ENCODE results near the gene CDC20B. TPM values are rescaled to one million over a fixed set of nuclear protein-coding genes. Genes with fewer than 3 reads are reported as not detected.

The CDC20B gene
- total RNA-seq, 2 experiments from 2014 or later: not detected

DNA sequence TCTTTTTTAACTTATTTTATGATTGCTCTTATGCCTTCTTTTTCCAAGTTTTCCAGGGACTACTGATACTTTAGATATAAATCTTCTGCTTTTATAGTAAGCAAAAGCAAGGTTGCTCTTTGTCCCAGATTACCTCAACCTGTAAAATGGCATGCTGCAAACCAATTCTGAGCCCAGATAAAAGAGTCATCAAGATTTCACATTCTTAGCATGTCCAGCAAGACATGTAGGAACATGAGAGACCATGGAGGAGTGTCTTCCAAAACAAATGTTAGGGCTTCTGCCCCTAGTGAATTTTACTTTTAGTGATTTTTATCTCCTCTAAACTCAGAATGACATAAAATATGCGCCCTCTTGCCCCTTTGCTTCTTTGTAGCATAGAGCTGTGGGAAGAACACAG lies 7.0 kb upstream of the CDC20B start:
- ChIA-PET CTCF (no interaction called here), POLR2A (no interaction called here)
- H3K9me3 Mint-ChIP-seq: no peaks in the 10 kb centered on the region
- intact Hi-C loops (cut with micrococcal nuclease): no loop called here
- no peak overlapping the region for H3K27ac Mint-ChIP-seq
- H3K36me3 Mint-ChIP-seq: no peaks in the 10 kb centered on the region
- H3K4me3 Mint-ChIP-seq: no peak overlapping the region
- H3K4me1 Mint-ChIP-seq (ENCODE audit: low read depth): peaks cover 18% of the 10 kb centered on the region
- peaks cover 58% of the 10 kb centered on the region for H3K27me3 Mint-ChIP-seq
- DNase-seq: no peak

DNA sequence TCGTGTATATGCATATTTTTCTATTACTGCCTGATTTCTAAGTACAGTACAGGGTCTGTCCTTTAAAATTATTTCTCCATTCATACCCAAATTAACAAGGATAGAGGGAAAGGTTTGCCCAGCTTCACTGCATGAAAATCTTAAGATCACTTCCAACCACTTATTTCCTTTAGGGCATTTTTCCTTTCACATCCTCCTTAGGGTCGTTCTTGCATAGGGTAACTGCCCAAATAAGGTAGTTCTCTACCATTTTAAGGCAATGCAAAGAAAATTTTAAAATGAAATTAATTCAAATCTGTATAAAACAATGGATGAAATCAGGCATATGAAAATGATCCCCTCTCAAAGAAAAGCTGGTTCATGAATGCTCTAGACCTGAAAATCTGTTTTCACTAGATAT lies 4.1 kb upstream of the CDC20B start:
- H3K4me3 Mint-ChIP-seq: no peak overlapping the region
- no peaks in the 10 kb centered on the region for H3K36me3 Mint-ChIP-seq
- intact Hi-C loops (cut with micrococcal nuclease): loop anchor here (10.0 kb wide), 1 partner anchor 748 kb away; no protein-coding TSS in a partner anchor
- peaks cover 71% of the 10 kb centered on the region for H3K27me3 Mint-ChIP-seq
- CTCF ChIA-PET: interaction anchor here (0.9 to 1.8 kb wide), 4 partner anchors 12 to 271 kb away, joined by 3 to 4 read pairs (median 4); no protein-coding TSS in a partner anchor
- POLR2A ChIA-PET: interaction anchor here (1.0 kb wide), 1 partner anchor 14 kb away, joined by 3 read pairs; no protein-coding TSS in a partner anchor
- H3K4me1 Mint-ChIP-seq (ENCODE audit: low read depth): peaks cover 37% of the 10 kb centered on the region
- no peak overlapping the region for H3K27ac Mint-ChIP-seq
- no peak for DNase-seq
- H3K9me3 Mint-ChIP-seq: no peaks in the 10 kb centered on the region

DNA sequence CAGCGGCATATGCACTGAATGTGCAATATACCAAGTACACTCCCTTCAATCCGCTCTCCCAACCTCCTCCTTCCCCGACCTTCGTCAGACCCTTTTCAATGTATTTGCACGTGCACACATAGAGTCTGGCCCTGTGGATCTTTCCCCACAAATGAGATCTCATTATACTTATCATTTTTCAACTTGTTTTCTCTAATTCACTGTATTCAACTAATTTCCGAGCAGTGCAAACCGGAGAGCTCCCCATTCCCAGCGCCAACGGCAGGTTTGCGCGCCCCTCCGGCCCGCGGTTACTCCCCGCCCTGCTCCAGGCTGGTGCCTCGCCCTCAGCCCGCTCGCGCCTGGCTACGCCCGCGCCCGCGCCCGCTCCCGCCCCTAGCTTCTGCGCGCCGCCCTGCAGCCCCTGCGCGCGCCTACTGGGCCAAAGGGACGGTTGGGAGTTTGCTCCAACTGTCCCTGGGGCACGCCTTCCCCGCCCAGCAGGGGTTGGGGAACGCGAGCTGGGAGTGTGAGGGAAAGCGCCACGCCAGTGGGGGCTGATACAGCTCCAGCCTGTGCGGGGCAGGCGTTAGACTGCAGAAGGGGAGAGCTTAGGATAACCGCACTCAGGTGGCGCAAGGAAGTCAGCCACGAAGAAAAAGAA lies 3.3 kb upstream of the CDC20B start:
- DNase-seq: peak; percentile 46
- Mint-ChIP-seq H3K9me3 (no peaks in the 10 kb centered on the region), H3K4me3 (peak overlapping the region; percentile 50), H3K27ac (no peak overlapping the region), H3K36me3 (no peaks in the 10 kb centered on the region), H3K27me3 (peaks cover 66% of the 10 kb centered on the region), H3K4me1 (ENCODE audit: low read depth) (peaks cover 38% of the 10 kb centered on the region)
- intact Hi-C loops (cut with micrococcal nuclease): loop anchor here (10.0 kb wide), 1 partner anchor 749 kb away; no protein-coding TSS in a partner anchor
- ChIA-PET CTCF (interaction anchor here (0.8 to 2.0 kb wide), 5 partner anchors 9 to 516 kb away, joined by 3 to 4 read pairs (median 3); no protein-coding TSS in a partner anchor), POLR2A (interaction anchor here (1.0 kb wide), 1 partner anchor 15 kb away, joined by 3 read pairs; no protein-coding TSS in a partner anchor)

DNA sequence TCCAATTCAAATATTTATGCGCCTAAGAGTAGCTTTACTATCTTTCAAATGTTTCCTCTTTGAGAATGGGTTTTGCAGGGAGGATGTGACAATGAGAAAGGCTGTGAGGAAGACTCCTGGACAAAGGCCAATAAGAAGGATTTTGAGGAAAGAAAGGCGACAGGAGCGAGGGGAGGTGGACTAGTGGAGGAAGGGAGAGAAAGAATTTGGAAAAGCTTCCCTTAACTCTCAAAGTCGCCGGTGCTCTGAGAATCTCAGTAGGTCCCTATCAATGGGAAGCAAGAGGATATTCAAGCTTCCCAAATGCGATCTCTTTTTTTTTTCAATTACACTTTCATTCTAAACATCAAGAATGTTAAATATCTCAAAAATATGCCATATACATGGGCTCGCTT lies 2.8 kb upstream of the CDC20B start:
- intact Hi-C loops (cut with micrococcal nuclease): loop anchor here (10.0 kb wide), 1 partner anchor 749 kb away; no protein-coding TSS in a partner anchor

DNA sequence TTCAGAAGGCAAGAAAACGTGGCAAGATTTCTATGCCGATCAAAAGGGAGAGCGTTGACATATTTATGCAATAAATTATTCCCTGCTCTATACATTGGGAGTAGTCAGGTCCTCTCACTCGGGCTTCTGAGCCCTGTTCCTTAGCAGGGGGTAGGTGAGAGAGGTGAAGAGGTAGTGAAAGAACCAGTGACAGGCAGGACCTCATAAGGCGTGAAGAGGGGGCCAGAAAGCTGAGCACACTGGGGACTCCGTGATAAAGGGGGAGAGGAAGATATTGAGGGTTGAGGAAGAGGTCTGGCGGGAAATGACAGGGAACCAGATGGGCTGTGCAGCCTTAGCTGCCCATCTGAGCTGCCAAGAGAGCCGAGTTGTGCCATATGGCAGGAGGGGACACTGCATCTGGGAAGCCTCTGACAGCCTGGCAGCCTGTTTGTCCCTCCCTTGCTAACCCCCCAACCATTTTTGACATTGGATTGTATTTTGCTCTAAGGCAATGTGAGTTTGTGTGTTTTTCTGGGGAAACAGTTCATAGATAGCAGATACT lies 782 bp upstream of the CDC20B start:
- H3K27ac Mint-ChIP-seq: no peak overlapping the region
- CTCF ChIA-PET: interaction anchor here (1.0 to 3.2 kb wide), 2 partner anchors 58 to 134 kb away, joined by 3 to 22 read pairs; partner anchors contain the start of genes CCNO, DHX29 and MTREX

More for the DNA sequence above, 2.8 kb upstream of the CDC20B start:
- POLR2A ChIA-PET: no interaction called here
- no peak overlapping the region for H3K27ac Mint-ChIP-seq
- peaks cover 38% of the 10 kb centered on the region for H3K4me1 Mint-ChIP-seq (ENCODE audit: low read depth)
- no peaks in the 10 kb centered on the region for H3K36me3 Mint-ChIP-seq
- H3K9me3 Mint-ChIP-seq: no peaks in the 10 kb centered on the region
- peaks cover 63% of the 10 kb centered on the region for H3K27me3 Mint-ChIP-seq
- CTCF ChIA-PET: interaction anchor here (0.8 to 2.0 kb wide), 4 partner anchors 10 to 516 kb away, joined by 3 to 4 read pairs (median 3); no protein-coding TSS in a partner anchor
- peak overlapping the region; percentile 50 for H3K4me3 Mint-ChIP-seq
- DNase-seq: no peak

DNA sequence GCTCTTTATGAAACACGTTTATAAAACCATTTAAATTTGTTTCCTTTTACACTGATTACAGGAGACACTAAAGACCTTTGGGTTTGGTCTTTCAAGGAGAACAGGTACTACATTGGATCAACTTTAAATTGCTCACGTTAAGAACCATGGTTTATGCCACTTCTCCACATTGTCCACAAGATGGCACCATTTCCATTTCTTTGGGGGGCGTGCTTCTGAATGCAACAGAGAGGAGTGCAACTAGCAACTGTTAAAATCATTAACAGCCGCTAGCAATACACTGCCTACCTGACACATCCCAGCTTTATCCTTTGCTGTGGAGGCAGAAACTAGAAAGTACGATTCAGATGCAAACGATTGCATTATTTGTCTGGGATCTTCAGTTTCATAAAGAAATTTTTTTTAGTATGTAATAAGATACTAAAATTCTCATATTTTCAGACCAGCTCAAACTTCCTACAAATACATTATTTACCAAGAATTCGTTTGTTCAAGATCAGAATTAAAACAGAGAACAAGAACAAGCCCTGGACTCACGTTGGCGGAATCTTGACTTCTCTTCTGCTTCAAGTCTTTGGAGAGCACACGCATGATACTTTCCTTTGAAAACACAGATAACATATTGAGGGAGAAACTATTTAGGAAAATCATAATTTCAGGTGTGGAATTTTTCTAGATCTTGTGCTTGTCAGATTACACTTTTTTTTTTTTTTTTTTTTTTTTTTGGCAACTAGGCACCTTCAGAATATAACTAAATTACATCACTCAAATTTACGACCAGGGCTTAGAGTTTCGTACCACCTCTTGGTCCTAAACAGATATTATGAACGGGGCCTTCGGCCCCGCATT lies 702 bp downstream of the CDC20B start:
- peak overlapping the region; percentile 80 for H3K4me3 Mint-ChIP-seq
- POLR2A ChIA-PET: interaction anchor here (1.2 kb wide), 1 partner anchor 135 kb away, joined by 6 read pairs; the partner anchor contains the start of genes DHX29 and MTREX
- H3K36me3 Mint-ChIP-seq: no peaks in the 10 kb centered on the region
- no peak overlapping the region for H3K27ac Mint-ChIP-seq
- H3K4me1 Mint-ChIP-seq (ENCODE audit: low read depth): peaks cover 39% of the 10 kb centered on the region
- H3K27me3 Mint-ChIP-seq: peaks cover 60% of the 10 kb centered on the region
- intact Hi-C loops (cut with micrococcal nuclease): loop anchor here (1.0 to 10.0 kb wide), 5 partner anchors 54 to 1665 kb away; no protein-coding TSS in a partner anchor
- no peaks in the 10 kb centered on the region for H3K9me3 Mint-ChIP-seq
- CTCF ChIA-PET: interaction anchor here (0.7 to 3.2 kb wide), 20 partner anchors 10 to 519 kb away, joined by 3 to 22 read pairs (median 4); partner anchors contain the start of genes CCNO, DHX29, GPX8 and MCIDAS
- peak; percentile 75 for DNase-seq

More for the DNA sequence above, 782 bp upstream of the CDC20B start:
- no peaks in the 10 kb centered on the region for H3K9me3 Mint-ChIP-seq
- POLR2A ChIA-PET: interaction anchor here (1.2 kb wide), 1 partner anchor 133 kb away, joined by 6 read pairs; the partner anchor contains the start of genes DHX29 and MTREX
- no peaks in the 10 kb centered on the region for H3K36me3 Mint-ChIP-seq
- peaks cover 42% of the 10 kb centered on the region for H3K4me1 Mint-ChIP-seq (ENCODE audit: low read depth)
- peaks cover 58% of the 10 kb centered on the region for H3K27me3 Mint-ChIP-seq
- DNase-seq: no peak
- intact Hi-C loops (cut with micrococcal nuclease): loop anchor here (1.0 to 10.0 kb wide), 5 partner anchors 60 to 1664 kb away; partner anchors contain the start of genes CCNO, DHX29 and MTREX
- peak overlapping the region; percentile 74 for H3K4me3 Mint-ChIP-seq

DNA sequence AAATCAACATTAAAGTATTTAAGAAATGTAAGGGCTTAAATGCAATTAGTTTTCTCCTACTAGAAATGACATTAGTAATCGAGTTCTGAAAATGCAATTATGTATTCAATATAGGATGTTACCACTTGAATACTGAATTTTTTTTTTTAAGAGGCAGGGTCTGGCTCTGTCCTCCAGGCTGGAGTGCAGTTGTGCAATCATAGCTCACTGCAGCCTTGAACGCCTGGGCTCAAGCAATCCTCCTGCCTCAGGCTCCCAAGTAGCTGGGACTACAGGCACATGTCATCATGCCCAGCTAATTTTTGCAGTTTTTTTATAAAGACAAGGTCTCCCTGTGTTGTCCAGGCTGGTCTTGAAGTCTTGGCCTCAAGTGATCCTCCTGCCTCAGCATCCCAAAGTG lies 1.5 kb downstream of the CDC20B start:
- CTCF ChIA-PET: interaction anchor here (0.7 to 3.2 kb wide), 15 partner anchors 11 to 521 kb away, joined by 3 to 22 read pairs (median 4); partner anchors contain the start of genes CCNO and GPX8
- Mint-ChIP-seq H3K9me3 (no peaks in the 10 kb centered on the region), H3K36me3 (no peaks in the 10 kb centered on the region), H3K4me1 (ENCODE audit: low read depth) (peaks cover 35% of the 10 kb centered on the region), H3K27ac (no peak overlapping the region), H3K4me3 (no peak overlapping the region), H3K27me3 (peaks cover 61% of the 10 kb centered on the region)
- intact Hi-C loops (cut with micrococcal nuclease): loop anchor here (5.0 to 10.0 kb wide), 3 partner anchors 366 to 1666 kb away; no protein-coding TSS in a partner anchor
- no peak for DNase-seq
- POLR2A ChIA-PET: no interaction called here

DNA sequence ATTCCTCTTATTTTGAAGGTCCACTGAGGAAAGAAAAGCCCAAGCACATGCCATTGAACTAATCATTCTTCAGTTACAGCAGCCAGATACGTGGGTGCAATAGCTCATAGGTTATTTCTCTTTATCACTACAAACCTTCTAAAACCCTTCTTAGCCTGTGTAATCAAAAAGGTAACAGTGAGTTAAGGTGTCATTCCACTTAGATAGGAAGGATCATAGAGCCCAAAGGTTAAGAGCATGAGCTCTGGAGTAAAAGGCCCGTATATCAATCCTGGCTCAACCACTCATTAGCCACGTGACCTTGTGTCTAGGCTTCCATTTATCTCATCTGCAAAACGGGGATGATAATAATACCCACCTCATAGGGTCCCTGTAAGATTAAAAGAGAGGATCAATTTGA lies 10.3 kb downstream of the CDC20B start:
- no peaks in the 10 kb centered on the region for H3K4me1 Mint-ChIP-seq (ENCODE audit: low read depth)
- POLR2A ChIA-PET: no interaction called here
- H3K36me3 Mint-ChIP-seq: no peaks in the 10 kb centered on the region
- H3K27me3 Mint-ChIP-seq: peaks cover 29% of the 10 kb centered on the region
- intact Hi-C loops (cut with micrococcal nuclease): no loop called here
- no peak overlapping the region for H3K27ac Mint-ChIP-seq
- DNase-seq: no peak
- CTCF ChIA-PET: interaction anchor here (0.8 to 3.2 kb wide), 6 partner anchors 10 to 295 kb away, joined by 4 to 19 read pairs (median 4); no protein-coding TSS in a partner anchor
- no peaks in the 10 kb centered on the region for H3K9me3 Mint-ChIP-seq
- H3K4me3 Mint-ChIP-seq: no peak overlapping the region

DNA sequence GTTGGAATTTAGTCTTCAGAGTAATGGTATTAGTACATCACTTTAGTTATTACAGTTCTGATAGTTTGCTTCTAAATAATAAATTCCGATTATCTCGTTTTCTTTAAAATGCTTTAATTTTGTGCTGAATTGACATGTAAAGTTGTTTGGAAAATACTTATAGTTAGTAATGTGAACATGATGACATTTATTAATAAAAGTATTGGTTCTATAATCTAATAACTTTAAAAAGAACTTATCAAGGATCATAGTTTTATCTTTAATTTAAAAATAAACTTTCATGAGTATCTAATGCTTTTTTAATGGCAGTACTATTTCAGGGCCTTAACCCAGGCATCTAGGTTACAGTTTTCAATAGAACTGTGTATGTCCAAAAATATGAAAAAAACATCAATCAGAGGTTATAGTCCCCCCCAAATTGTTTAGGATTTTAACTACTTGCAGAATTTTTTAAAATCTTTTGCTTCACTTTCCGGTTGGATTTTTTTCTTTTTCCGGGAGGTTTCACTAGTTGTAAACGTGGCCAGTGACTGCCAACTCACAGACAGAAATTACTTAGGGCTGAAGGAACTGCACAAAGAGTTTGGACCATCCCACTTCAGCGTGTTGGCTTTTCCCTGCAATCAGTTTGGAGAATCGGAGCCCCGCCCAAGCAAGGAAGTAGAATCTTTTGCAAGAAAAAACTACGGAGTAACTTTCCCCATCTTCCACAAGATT lies 12.3 kb downstream of the CDC20B start:
- ChIA-PET CTCF (interaction anchor here (0.7 to 3.2 kb wide), 22 partner anchors 10 to 643 kb away, joined by 3 to 103 read pairs (median 5); partner anchors contain the start of gene SNX18), POLR2A (no interaction called here)
- Mint-ChIP-seq H3K27me3 (peaks cover 16% of the 10 kb centered on the region), H3K27ac (no peak overlapping the region), H3K4me3 (no peak overlapping the region), H3K36me3 (no peaks in the 10 kb centered on the region), H3K9me3 (no peaks in the 10 kb centered on the region), H3K4me1 (ENCODE audit: low read depth) (no peaks in the 10 kb centered on the region)
- no peak for DNase-seq
- intact Hi-C loops (cut with micrococcal nuclease): no loop called here

DNA sequence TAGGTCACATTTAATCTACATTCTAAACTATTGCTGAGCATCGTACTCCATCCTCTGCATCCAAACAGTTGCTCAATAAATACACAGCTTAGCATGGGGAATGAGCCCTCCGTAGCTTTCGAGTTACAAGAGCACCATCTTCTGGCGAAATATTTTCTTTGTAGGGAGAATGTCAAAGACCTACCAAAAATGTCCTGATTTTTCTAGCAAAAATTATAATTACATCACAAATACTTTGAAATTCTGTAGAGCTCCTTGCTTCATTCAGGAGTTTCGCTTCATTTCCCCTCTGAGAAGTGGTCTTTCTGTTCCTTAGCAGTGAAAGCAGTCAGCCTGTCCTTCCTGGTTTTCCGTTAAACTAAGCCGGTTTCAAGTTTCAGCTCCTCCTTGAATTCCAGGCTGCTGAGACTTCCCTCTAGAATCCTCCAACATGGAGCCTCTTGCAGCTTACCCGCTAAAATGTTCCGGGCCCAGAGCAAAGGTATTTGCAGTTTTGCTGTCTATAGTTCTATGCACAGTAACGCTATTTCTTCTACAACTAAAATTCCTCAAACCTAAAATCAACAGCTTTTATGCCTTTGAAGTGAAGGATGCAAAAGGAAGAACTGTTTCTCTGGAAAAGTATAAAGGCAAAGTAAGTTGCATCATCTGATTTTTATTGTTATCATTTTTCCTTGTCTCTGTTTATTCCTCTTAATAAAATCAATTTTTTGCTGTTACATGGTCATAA lies 13.0 kb downstream of the CDC20B start, which contains the start of gene GPX8:
GPX8 (plus strand) TSS at position 409 of the 730 bp plus-strand sequence; CDS start at position 431, 22 bp downstream.
- Mint-ChIP-seq H3K27me3 (peaks cover 16% of the 10 kb centered on the region), H3K36me3 (no peaks in the 10 kb centered on the region), H3K4me1 (ENCODE audit: low read depth) (no peaks in the 10 kb centered on the region), H3K4me3 (no peak within 1 kb of the TSS), H3K27ac (no peak within 1 kb of the TSS), H3K9me3 (no peaks in the 10 kb centered on the region)
- intact Hi-C loops (cut with micrococcal nuclease): loop anchor here (1.0 kb wide), 1 partner anchor 254 kb away; no protein-coding TSS in a partner anchor
- ChIA-PET POLR2A (no interaction called here), CTCF (interaction anchor here (0.7 to 2.7 kb wide), 30 partner anchors 10 to 642 kb away, joined by 3 to 103 read pairs (median 3); partner anchors contain the start of gene SNX18)
- DNase-seq: no peak
